ENCODE data around the gene GPR17. TPM values are rescaled to one million over a fixed set of nuclear protein-coding genes. Genes with fewer than 3 reads are reported as not detected.

Gene GPR17
- total and polyA plus RNA-seq, 4 donors: 0.30 to 1.4 (median 0.40) TPM; not detected in 1

DNA sequence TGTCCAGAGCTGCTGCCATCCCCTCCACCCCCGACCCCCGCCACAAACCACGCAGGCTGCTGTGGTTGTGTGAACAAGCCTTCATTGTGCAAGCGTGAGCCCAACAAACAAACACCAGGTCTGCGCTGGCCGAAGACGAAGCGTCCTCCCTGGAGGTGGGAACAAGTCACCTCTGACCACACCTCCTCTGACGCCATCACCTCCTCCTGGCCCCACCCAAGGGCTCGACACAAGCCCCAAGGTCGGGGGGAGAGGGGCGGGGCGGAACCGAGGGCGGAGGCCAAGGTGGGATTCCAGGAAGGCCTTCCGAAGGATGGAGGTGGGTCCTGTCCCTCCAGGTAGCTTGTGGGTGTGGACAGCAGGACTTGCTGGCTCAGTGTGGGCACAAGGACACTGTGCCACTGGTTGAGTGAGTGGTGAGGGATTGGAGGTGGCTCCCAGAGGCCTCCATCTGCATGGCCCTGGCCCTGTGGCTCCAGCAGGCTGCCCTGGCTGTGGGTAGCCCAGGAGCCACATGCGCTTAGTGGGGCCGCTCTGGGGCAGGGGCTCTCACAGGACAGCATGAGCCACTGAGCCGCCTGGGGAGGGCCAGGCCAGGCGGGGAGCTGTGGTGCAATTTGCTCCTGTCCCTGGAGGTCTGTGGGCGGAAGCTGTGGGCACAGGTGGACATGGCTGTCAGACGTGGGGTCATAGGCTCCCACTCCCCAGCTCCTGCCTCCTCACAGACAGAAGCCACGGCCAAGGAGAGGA, 7.4 kb upstream of the GPR17 start:
- no peak overlapping the region for H3K4me3 ChIP-seq
- H3K36me3 ChIP-seq (ENCODE audit: control insufficient read depth in 4 of 4, insufficient read depth in 4 of 4, low read length in 4 of 4): peaks cover 0 to 12% (median 0%) of the 10 kb centered on the region in 4 donors
- TF ChIP-seq CTCF (IDR thresholded peaks at IDR 0.05; ENCODE audit: control extremely low read depth, extremely low read depth): no peak
- no peak overlapping the region for H3K9ac ChIP-seq (ENCODE audit: insufficient read depth in 1 of 2, low read length in 2 of 2)
- no peaks in the 10 kb centered on the region for H3K9me3 ChIP-seq (ENCODE audit: control insufficient read depth in 4 of 4, insufficient read depth in 3 of 4, low read length in 3 of 4)
- H3K4me1 ChIP-seq (ENCODE audit: control insufficient read depth in 5 of 5, insufficient read depth in 5 of 5, low read length in 5 of 5): peaks cover 0 to 57% (median 12%) of the 10 kb centered on the region in 5 donors
- DNase-seq (no peak), ATAC-seq (ENCODE audit: insufficient read depth, low FRiP score) (no peak)
- H3K27me3 ChIP-seq (ENCODE audit: control insufficient read depth in 3 of 3, insufficient read depth in 3 of 3, low read length in 2 of 3): no peaks in the 10 kb centered on the region
- H3K27ac ChIP-seq (ENCODE audit: low read depth in 1 of 2, low read length in 1 of 2): peak overlapping the region; percentile 61 to 92
- WGBS, 2 donors: 55 to 56% methylated on average over 23 of the region's 23 CpGs

DNA sequence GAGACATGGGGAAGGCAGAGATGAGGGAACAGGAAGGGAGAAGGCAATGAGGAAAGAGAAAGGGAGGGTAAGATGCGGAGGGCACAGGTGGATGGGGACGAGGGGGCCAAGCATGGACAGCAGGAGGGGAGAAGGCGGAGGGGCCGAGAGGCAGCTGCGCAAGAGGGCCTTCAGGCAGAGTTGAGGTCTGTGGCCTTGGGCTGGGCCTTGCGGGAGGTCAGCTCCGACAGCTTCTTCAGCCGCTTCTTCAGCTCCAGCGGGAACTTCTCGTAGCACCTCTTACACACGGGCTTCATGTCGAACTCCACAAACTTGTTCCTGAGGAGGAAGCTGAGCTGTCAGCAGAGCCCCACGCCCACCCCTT, 6.9 kb upstream of the GPR17 start:
- Histone ChIP-seq H3K9ac (ENCODE audit: insufficient read depth in 1 of 2, low read length in 2 of 2) (no peak overlapping the region), H3K4me1 (ENCODE audit: control insufficient read depth in 5 of 5, insufficient read depth in 5 of 5, low read length in 5 of 5) (peaks cover 0 to 56% (median 11%) of the 10 kb centered on the region in 5 donors), H3K4me3 (no peak overlapping the region), H3K36me3 (ENCODE audit: control insufficient read depth in 4 of 4, insufficient read depth in 4 of 4, low read length in 4 of 4) (peaks cover 0 to 12% (median 0%) of the 10 kb centered on the region in 4 donors), H3K9me3 (ENCODE audit: control insufficient read depth in 4 of 4, insufficient read depth in 3 of 4, low read length in 3 of 4) (no peaks in the 10 kb centered on the region), H3K27me3 (ENCODE audit: control insufficient read depth in 3 of 3, insufficient read depth in 3 of 3, low read length in 2 of 3) (no peaks in the 10 kb centered on the region), H3K27ac (ENCODE audit: low read depth in 1 of 2, low read length in 1 of 2) (peak overlapping the region in 1 of 2 donors; percentile 92)
- DNase-seq (no peak), ATAC-seq (ENCODE audit: insufficient read depth, low FRiP score) (no peak)
- 90 to 91% methylated on average over 13 of the region's 13 CpGs for WGBS, 2 donors
- TF ChIP-seq CTCF (IDR thresholded peaks at IDR 0.05; ENCODE audit: control extremely low read depth, extremely low read depth): no peak

DNA sequence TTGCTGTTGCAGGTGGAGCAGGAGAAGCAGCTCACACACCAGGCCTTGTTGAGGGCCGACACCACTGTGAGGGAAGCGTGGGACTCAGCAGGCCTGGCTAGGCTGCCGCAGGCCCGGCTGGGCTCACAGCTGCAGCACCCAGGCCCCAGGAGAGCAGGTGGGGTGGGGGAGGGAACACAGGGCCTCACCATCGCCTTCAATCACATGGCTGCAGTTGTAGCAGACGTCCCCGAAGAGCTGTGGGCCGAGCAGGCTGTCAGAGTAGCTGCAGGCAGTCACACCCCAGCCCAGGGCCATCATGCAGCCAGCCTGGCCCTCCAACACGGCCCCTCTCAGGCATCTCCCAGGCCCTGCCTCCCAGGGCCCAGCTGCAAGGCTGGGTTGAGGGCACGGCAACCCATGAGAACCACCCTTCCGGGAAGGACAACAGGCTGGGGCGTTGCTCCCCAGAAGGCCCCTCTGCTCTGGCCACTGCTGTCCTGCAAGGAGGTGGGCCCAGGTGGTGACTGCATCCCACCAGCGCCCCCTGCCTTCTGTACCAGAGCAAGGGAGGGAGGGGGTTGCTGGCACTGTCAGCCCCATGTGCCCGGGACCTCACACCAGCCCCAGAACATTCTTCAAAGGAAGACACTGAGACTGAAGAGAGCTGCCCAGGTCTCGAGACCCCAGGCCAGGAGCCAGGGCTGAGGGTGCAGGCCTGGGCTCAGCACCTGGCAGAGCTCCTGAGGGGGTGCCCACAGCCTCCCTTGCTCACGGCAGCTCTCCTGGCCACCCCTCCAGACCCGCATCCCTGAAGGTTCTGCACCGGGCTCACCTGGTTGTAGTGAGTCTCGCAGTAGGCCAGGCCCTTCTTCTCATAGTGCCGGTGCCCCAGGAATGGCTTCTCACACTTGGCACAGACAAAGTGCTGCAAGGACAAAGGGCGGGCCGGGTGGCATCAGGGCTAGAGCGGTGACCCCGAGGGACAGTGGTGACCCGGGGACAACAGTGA, 5.6 kb upstream of the GPR17 start:
- 80 to 88% methylated on average over 25 of the region's 25 CpGs for WGBS, 2 donors
- no peak for TF ChIP-seq CTCF (IDR thresholded peaks at IDR 0.05; ENCODE audit: control extremely low read depth, extremely low read depth)
- peak overlapping the region in 1 of 2 donors; percentile 92 for H3K27ac ChIP-seq (ENCODE audit: low read depth in 1 of 2, low read length in 1 of 2)
- H3K9ac ChIP-seq (ENCODE audit: insufficient read depth in 1 of 2, low read length in 2 of 2): no peak overlapping the region
- no peak for DNase-seq
- H3K4me3 ChIP-seq: no peak overlapping the region
- no peaks in the 10 kb centered on the region for H3K9me3 ChIP-seq (ENCODE audit: control insufficient read depth in 4 of 4, insufficient read depth in 3 of 4, low read length in 3 of 4)
- no peak for ATAC-seq (ENCODE audit: insufficient read depth, low FRiP score)
- H3K27me3 ChIP-seq (ENCODE audit: control insufficient read depth in 3 of 3, insufficient read depth in 3 of 3, low read length in 2 of 3): no peaks in the 10 kb centered on the region
- peaks cover 0 to 48% (median 8%) of the 10 kb centered on the region in 5 donors for H3K4me1 ChIP-seq (ENCODE audit: control insufficient read depth in 5 of 5, insufficient read depth in 5 of 5, low read length in 5 of 5)
- H3K36me3 ChIP-seq (ENCODE audit: control insufficient read depth in 4 of 4, insufficient read depth in 4 of 4, low read length in 4 of 4): peaks cover 0 to 12% (median 0%) of the 10 kb centered on the region in 4 donors

All from lung (tissue), 12 donors.